GM19397 (cell line): ENCODE data around the gene NOS3.

Experiments used
- ATAC-seq: cut with Tn5 transposase; IDR thresholded peaks from one replicate; pipeline ENCODE4 v1.9.1; 2021; ENCODE audit warnings: mild to moderate bottlenecking, moderate library complexity; ENCODE audit not compliant: unreplicated experiment

NOS3 gene

GRCh38 chr7:150951521-150951920, 39.3 kb upstream of the NOS3 start:
- no peak for ATAC-seq

GRCh38 chr7:150952331-150953050, 38.3 kb upstream of the NOS3 start:
- no peak for ATAC-seq

GRCh38 chr7:150953061-150953997, 37.5 kb upstream of the NOS3 start:
- no peak for ATAC-seq

- ATAC-seq = no peak
Measured at GRCh38 chr7:150954201-150954985, 36.4 kb upstream of the NOS3 start.

GRCh38 chr7:150954986-150955518, 35.8 kb upstream of the NOS3 start:
- no peak for ATAC-seq

GRCh38 chr7:150955519-150956394, 35.1 kb upstream of the NOS3 start:
- ATAC-seq = no peak

GRCh38 chr7:150956395-150957132, 34.3 kb upstream of the NOS3 start:
- no peak for ATAC-seq

GRCh38 chr7:150957133-150958020, 33.4 kb upstream of the NOS3 start:
- ATAC-seq = no peak

- ATAC-seq = no peak
Measured at GRCh38 chr7:150958062-150958552, 32.7 kb upstream of the NOS3 start.

- ATAC-seq = no peak
Measured at GRCh38 chr7:150958597-150958996, 32.2 kb upstream of the NOS3 start.

GRCh38 chr7:150959081-150959480, 31.7 kb upstream of the NOS3 start:
- ATAC-seq = no peak

GRCh38 chr7:150959739-150960734, 30.8 kb upstream of the NOS3 start:
- ATAC-seq = no peak

- no peak for ATAC-seq
Measured at GRCh38 chr7:150961510-150962289, 29.1 kb upstream of the NOS3 start.

- no peak for ATAC-seq
Measured at GRCh38 chr7:150962290-150962552, 28.6 kb upstream of the NOS3 start.

- ATAC-seq = peak; percentile 75
Measured at GRCh38 chr7:150962553-150963399, 28.0 kb upstream of the NOS3 start.
